T-helper 1 cell treated with Interleukin-12 subunit alpha and Interleukin-12 subunit beta and Interleukin-4 antibody, amounts not matched to agents 30 ng/mL and 1 ng/mL, for 36 hours (primary cell): ENCODE results near the gene PLBD2. TPM values are rescaled to one million over a fixed set of nuclear protein-coding genes. Genes with fewer than 3 reads are reported as not detected.

Experiments used
- intact Hi-C: fragments of 100-400 bp; cut with micrococcal nuclease; formaldehyde crosslinking; loops from one replicate; pipeline ENCODE4 v1.15.1; 2024
- total RNA-seq: library from RNA; stranded (reverse); gene quantifications from 2 replicates; pipeline ENCODE4 v1.2.3, GENCODE V29; 2022

Gene PLBD2
- total RNA-seq, 1 donor from 2014 or later = 17.9 TPM

DNA sequence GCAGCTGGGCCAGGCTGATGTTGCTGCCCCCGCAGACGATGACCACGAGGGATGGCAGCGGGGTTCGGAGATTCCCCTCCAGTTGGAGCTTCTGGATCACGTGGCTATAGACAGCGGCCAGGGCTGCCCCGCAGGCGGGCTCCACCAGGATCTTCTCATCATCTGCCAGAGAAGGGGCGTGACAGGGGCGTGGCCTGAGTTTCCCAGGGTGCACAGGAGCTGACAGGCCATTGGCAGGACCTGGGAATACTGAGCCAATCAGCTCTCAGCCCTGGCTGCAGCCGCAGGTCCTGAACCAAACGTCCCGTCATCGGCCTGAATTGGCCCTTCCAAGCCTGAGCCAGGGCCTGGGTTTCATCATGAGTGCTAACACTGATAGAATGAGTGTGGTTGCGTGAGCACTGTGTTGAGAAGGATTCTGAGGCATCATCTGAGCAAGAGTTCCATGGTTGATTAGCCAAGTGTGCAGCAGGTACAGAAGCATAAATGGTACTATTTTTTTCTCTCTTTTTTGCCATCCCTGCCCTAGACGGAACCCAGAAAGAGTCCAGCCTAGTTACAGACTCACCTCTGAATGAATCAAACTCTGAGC lies 34.7 kb downstream of the PLBD2 start:
- intact Hi-C loops = no loop called here

DNA sequence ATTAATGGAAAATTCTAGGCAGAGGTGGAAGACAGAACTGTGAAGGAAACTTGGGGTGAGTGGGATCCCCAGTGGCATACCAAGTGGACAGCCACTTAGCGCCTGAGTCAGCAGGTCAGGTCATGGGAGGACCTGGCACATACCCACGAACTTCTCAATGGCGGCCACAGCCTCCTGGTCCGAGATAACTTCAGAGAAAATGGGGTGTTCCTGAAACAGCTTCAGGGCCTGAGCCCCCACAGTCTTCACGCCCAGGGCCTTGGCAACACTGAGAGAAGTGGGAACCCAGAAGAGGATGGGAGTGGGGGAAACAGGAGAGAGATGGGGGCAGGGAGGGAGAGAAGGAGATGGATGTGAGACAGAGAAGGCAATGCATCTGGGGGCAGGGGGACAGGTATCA lies 35.4 kb downstream of the PLBD2 start:
- intact Hi-C loops = no loop called here

DNA sequence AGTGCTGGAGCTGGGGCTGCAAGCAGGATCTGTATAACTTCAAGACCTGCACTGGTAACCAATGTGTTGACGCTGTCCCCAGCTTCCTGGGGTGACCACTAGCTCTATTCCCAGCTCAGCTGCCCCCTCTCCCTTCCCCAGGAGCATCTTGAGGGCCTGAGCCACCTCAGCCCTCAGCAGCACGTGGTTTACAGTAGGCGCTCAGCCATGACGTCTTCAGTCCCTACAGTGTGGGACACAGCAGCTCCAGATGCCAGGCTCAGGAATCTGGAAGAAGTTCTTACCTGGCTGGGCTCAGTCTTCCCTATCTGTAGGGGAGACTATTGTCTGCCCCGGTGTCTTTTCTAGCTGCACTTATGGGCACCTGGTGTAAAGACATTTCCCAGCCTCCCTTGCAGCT lies 36.7 kb downstream of the PLBD2 start:
- intact Hi-C loops = no loop called here

DNA sequence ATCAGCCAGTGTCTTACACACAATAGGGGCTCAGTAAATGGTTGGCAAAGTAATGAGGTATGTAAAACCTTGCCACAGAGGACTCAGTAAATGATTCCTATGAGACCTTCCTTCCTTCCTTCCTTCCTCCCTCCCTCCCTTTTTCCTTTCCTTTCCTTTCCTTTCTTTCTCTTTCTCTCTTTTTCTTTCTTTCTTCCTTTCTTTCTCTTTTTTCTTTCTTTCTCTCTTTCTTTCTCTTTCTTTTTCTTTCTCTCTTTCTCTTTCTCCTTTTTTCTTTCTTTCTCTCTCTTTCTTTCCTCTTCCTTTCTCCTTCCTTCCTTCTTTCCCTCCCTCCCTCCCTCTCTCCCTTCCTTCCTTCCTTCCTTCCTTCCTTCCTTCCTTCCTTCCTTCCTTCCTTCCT lies 37.8 kb downstream of the PLBD2 start:
- intact Hi-C loops = no loop called here

DNA sequence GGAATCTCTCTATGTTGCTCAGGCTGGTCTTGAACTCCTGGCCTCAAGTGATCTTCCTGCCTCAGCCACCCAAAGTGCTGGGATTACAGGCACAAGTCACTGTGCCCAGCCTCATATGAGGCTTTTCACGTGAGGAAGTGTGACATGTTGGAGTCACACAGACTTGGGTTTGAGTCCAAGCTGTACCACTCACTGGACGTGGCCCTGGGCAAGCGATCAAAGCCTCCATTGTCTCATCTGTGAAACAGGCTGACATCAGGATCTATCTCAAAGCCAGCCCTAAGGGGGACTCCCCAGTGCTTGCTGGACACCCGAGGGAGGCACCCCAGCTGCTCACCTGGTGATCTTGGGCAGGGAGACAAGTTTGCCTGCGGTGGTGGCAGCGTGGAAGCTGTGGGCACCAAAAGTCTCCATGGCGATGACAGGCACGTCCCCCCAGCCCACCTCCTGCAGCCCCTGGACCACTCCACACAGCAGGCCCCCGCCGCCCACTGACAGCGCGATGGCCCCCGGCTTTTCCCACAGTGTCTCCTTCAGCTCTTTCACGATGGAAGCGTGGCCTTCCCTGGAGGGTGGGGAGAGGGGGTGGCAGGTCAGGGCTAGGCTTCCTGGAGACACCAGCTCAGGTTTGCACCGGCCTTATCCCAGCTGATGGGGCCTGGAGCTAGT lies 38.6 kb downstream of the PLBD2 start:
- intact Hi-C loops = no loop called here

DNA sequence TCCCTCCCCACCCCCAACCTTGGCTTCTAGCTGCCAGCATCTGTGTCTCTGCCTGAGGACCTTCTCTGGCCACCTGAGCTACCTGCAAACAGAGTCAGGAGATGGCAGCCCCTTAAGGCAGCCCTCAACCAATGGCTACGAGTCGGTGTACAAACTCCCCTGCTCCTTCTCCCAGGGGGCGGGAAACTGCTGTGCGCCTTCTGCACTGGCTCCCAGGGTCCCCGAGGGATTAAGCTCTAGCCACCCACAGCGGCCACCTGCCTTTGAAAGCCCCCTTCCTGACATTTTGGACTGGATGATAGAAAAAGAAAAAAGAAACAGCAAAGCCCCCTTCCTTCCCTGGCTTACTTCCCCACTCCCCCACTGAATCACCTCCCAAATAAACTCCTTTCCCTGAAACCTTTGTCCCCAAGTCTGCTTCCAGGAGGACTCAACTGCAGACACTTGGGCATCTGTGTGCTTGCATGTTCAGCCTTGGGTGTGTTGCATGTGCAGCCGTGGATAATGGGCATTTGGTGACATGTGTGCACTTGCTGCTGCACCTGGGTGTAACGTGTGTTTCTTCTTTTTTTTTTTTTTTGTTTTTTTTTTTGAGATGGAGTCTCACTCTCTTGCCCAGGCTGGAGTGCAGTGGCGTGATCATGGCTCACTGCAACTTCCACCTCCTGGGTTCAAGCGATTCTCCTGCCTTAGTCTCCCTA lies 39.3 kb downstream of the PLBD2 start:
- intact Hi-C loops = no loop called here

DNA sequence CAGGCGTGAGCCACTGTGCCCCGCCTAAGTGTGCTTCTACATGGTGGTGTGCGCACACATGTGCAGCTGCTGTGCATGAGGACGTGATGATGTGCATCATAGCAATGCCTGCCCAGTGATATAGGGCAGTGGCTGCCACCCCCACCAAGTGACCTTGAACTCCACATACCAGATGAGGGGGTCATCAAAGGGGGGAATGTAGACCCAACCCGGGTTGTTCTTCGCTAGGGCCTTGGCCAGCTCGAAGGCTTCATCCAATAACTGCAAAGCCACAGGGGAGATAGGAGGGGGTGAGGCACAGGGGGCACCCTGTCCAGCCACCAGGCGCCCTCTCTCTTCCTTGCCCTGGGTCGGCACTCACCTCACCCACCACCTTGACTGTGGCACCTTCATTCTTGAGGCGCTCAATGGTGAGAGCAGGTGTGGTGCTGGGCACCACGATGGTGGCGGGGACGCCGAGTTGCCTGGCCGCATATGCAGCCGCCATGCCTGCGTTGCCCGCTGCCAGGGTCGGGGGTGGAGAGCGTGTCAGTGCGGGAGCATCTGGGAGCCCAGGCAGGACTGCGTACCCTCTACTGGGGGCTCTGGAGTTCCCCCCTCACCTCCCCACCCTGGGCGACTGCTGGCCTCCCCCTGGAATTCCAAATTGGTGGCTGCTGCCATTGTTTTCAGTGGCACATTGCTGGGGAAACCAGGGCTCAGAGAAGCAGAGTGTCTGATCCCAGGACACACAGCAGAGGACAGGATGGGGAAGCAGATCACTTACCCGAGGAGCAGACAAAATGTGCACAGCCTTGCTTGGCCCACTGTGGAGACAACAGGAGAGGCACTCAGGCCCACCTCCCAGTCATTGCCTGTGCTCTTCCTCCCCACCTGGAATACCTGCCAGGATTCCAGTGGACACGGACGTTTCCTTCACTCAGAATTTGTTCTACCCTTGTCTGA lies 40.2 kb downstream of the PLBD2 start:
- intact Hi-C loops = no loop called here

DNA sequence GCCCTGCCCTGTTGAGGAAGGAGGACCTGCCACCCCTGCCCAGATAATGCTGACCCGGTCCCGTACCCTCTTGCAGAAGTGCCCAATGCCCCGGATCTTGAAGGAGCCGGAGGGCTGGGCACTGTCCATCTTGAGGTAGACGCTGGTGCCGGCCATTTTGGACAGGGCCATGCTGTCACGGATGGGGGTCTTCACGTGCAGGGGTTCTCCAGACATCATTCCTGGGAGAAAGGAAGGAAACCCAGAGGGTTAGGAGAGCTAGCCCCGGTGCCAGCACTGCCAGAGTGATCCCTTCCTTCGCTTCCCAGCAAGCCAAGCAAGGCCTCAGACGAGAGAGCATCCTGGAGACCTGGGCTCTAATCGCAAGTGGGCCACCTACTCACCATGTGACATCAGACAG lies 41.1 kb downstream of the PLBD2 start:
- intact Hi-C loops = no loop called here

DNA sequence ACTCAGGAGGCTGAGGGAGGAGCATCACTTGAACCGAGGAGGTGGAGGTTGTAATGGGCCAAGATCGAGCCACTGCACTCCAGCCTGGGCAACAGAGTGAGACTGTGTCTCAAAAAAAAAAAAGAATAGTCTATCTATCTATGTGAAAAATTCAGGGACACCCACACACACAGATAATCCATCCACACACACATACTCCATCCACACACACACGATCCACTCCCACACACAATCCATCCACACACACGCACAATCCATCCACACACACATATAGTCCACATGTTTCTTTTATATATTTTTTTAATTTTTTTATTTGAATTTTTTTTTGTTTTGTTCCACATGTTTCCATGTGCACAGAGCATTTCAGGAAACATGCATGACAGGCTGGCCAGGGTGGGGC lies 42.0 kb downstream of the PLBD2 start:
- intact Hi-C loops = no loop called here

DNA sequence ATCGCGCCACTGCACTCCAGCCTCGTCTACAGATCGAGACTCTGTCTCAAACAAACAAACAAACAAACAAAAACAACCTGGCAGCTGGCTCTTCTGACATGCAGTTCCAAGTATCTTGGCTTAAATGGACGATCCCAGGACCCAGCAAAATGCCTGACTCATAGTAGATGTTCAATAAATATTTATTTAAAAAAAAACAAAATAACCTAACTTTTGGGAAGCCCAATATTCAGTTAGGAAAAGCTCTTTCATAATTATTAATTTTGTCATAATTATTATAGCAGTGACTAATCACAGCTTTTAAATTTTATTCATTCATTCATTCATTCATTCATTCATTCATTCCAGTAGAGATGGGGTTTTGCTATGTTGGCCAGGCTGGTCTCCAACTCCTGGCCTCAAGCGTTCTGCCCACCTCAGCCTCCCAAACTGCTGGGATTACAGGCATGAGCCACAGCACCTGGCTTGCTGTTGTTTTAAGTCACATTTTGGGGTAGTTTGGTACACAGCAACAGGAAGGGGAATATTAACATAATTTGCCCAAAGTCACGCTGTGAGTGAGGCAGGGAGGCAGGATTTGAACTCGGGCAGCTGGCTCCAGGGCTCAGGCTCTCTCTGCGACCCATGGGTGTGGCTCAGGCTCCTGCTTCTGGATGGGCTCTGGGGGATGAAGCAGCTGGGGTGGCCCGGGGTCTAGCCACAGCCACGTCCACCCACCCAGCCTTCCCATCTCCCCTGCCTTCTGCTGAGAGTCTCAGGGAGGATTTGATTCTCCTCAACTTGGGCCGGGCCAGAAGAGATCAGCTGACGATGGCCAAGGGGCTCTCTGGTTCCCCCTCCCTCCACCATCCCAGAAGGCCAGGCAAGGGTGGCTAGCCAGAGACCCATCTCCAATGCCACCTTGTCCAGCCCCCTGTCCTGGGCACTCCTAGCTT lies 42.9 kb downstream of the PLBD2 start:
- intact Hi-C loops = no loop called here

DNA sequence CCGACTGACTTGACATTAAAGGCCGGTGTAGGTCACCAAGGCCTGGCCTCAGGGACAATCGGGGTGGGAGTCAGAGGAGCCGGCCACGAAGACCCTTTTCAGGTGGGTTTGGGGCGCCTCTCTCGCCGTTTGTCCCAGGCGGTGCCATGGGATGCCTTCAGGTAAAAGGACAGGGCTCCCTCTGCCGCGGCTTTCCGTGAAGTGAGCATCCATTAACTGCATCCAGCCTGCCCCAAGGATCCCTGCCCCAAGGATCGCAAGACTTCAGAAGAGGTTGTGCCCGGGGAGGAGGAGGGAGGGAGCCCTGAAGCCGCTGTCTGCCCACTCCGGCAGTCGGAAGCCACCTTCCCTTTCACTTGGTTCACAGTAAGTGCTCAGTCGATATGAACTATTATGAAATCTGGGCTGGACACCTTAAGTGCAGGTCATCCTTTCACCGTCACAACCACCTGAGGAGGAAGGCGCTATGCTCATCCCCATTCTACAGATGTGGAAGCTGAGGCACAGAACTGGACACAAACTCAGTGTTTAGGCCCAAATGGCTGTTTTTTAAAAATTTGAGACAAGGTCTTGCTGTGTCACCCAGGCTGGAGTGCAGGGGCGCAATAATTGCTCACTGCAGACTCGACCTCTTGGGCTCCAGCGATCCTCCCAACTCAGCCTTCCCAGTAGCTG lies 44.3 kb downstream of the PLBD2 start:
- intact Hi-C loops = no loop called here

DNA sequence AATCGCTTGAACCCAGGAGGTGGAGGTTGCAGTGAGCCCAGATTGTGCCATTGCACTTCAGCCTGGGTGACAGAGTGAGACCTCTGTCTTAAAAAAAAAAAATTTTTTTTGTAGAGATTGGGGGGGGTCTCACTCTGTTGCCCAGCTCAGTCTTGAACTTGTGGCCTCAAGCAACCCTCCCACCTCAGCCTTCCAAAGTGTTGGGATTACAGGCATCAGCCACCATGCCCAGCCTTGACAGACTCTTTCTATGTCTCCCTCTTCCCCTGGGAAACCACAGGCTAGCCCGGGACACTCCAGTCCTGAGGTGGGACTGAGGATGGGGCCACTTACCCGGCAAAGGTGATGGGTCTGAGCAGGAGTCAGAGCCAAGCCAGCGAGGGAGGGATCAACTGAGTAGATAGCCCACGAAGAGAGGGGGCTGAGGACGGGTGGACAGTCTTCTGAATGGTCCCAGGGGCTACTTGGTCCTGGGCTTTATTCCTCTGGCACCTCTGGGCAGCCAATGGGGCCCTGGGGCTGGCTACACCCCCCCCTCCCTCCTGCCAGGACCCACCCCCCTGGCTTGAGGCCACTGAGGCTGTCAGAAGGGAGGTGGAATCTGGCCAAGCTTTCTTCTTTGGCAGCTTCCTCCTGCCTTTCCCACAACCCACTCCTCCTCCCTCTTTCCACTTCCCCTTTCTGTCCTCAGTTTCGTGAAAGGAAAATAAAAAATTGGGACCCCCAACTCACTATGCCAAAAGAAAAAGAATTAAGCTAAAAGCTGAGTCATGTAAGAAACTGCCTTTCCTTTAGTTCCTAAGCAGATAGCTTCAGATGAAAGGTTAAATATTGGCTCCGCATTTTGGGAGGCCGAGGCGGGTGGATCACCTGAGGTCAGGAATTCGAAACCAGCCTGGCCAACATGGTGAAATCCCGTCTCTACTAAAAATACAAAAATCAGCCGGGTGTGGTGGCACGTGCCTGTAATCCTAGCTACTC lies 45.3 kb downstream of the PLBD2 start, which contains the start of gene SDS:
TSS of gene SDS (minus strand) at position 453 of the 981 bp plus-strand sequence. CDS start 4,179 bp downstream, outside the sequence.
- intact Hi-C loops = no loop called here

DNA sequence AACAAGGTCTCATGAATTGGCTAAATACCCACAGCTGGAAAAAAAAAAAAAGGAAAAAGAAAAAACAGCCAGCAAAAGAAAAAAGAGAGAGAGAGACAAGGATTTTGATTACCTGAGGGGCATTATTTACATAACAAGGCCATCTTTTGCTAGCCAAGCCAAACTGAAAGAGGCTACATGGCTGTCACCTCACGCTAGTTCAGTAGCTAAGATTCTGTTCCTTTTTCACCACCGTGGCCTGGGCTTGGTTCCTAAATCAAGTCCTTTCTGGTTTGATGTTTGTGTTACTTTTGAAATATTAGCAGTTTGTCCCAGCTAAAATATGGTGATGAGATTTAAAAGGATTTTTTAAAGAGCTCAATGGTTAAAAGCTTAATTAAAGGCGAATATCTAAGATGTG lies 47.3 kb downstream of the PLBD2 start:
- intact Hi-C loops = no loop called here

DNA sequence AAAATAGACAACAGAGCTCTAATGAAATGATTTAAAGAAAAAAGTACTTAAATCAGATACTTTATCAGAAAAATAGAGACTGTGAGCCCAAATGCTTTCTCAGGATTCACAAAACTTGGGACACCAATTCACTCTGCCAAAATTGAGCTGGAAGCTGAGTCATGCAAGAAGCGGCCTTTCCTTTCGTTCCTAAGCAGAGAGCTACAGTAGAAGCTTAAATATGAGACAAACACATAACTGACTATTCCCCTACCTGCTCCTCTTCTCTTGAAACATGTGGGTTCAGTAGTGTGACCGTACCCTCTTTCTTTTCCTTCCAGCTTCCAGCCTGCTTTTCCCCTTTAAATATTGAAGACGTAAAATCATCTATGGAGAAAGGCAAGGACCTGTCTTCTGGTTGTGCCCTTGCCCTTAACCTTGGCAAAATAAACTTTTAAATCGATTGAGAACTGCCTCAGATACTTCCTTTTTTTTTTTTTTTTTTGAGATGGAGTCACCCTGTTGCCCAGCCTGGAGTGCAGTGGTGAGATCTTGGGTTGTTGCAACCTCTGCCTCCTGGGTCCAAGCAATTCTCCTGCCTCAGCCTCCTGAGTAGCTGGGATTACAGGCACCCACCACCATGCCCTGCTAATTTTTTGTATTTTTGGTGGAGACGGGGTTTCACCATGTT lies 49.7 kb downstream of the PLBD2 start:
- intact Hi-C loops = no loop called here

DNA sequence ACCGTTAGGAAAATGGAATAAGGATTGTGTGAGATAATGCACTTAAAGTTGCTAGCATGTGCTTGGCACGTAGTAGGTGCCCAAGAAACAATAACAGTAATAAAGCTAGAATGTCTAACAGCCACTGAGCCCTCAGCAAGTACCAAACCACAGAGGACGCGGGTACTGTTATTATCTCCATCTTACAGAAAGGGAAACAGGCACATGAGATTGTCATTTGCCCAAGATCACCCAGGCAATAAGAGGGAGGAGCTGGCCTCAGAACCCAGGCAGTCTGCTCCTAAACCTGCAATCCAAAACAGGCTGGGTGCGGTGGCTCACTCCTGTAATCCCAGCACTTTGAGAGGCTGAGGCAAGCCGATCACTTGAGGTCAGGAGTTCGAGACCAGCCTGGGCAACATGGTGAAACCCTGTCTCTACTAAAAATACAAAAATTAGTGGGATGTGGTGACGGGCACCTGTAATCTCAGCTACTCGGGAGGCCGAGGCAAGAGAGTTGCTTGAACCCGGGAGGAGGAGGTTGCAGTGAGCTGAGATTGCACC lies 50.4 kb downstream of the PLBD2 start:
- intact Hi-C loops = no loop called here

DNA sequence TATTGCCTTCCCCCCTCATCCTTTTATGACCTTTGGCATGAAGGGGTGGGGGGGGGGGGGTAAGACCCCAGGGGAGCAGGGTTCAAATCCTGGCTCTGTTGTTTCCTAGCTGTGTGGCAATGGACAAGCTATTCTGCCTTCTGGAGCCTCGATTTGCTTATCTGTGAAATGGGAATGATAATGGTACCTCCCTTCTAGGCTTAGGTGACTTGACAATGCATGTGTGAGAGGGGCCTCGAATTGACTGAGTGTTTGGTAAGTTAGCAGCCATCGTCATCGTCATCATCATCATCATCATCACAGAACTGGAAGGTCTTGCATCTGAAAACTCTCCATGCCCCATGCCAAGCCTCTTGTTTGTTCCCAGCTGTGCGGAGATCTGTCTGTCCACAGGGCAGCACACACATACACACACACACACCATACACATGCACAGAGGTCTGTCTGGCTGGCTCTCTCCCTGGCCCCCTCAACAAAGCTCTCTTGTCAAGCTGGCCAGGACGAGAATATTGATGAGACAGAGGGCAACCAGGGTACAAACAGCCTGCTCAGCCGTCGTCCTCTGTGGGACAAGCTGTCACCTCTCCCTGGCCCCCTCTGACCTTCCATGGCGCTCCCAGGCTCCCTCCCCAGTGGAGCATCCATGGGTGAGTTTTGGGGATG lies 51.2 kb downstream of the PLBD2 start:
- intact Hi-C loops = no loop called here

DNA sequence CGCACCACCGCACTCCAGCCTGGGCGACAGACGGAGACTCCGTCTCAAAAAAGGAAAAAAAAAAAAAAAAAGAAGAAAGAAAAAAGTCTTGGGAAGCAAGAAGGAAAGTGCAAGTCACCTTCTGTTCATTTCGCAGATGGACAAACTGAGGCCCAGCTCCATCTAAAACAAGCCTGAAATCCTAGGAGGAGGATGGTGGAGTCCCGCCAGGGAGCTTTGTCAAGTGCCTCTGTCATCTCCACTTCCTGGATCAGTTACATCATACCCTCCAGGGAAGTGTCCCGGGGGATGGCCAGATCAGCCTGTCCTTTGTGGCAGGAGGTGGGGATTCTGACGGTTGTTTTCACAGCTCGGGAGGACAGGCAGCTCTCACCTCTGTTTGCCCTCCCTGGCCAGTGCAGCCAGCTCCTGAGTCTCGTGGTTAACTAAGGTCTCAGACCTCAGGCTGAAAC lies 55.1 kb downstream of the PLBD2 start:
- intact Hi-C loops = no loop called here
